ENCODE data around the gene TWNK. TPM values are rescaled to one million over a fixed set of nuclear protein-coding genes. Genes with fewer than 3 reads are reported as not detected.

Gene TWNK
- total RNA-seq, 1 experiment from 2014 or later: 38.7 TPM

GRCh38 chr10:101000127-101000914 is 13.0 kb downstream of the TWNK start:
- Histone ChIP-seq H2BK5ac (ENCODE audit: insufficient read length, low read length) (no peak overlapping the region), H3K27me3 (ENCODE audit: insufficient read depth, low read length) (no peaks in the 10 kb centered on the region), H3K4ac (ENCODE audit: low read depth, low read length) (no peak overlapping the region; the same call in 1 of the 2 replicates), H3K79me2 (ENCODE audit: insufficient read depth, low read length) (no peaks in the 10 kb centered on the region; the same call in 1 of the 2 replicates), H2AK5ac (ENCODE audit: insufficient read length, low read length) (no peak overlapping the region), H2BK20ac (ENCODE audit: low read depth, low read length, poor library complexity, severe bottlenecking) (no peak overlapping the region), H3K56ac (ENCODE audit: insufficient read length, low read depth, low read length) (no peak overlapping the region), H3K18ac (ENCODE audit: insufficient read length, low read depth, low read length) (peak overlapping the region; percentile 88), H3K4me2 (ENCODE audit: insufficient read depth, insufficient read length, low read length) (peak overlapping the region; percentile 70), H2BK12ac (ENCODE audit: insufficient read length, low read depth, low read length) (no peak overlapping the region), H3K27ac (ENCODE audit: insufficient read length, low read depth, low read length) (no peak overlapping the region), H4K91ac (ENCODE audit: insufficient read length, low read depth, low read length) (no peak overlapping the region), H2AFZ (ENCODE audit: low read length) (no peak overlapping the region), H3K79me1 (ENCODE audit: insufficient read depth, low read depth, low read length, poor library complexity, severe bottlenecking) (no peaks in the 10 kb centered on the region), H4K8ac (replicated peaks; ENCODE audit: insufficient read length, low read depth, low read length) (no peak overlapping the region), H4K5ac (ENCODE audit: insufficient read length, low read depth, low read length) (no peak overlapping the region), H2BK120ac (ENCODE audit: low read depth, low read length, poor library complexity, severe bottlenecking) (no peak overlapping the region), H3K9ac (ENCODE audit: extremely low read depth, insufficient read length, low read length) (peak overlapping the region; percentile 86), H3K23ac (ENCODE audit: insufficient read length, low read depth, low read length) (no peak overlapping the region), H3T11ph (ENCODE audit: low read length) (no peak overlapping the region), H3K4me1 (ENCODE audit: insufficient read depth, low read length) (peaks cover 2% of the 10 kb centered on the region; the same call in 1 of the 2 replicates), H3K9me3 (ENCODE audit: control insufficient read depth, low read depth, low read length) (no peaks in the 10 kb centered on the region), H3K23me2 (ENCODE audit: insufficient read length, low read depth, low read length, poor library complexity, severe bottlenecking) (peaks cover 33% of the 10 kb centered on the region), H2BK15ac (ENCODE audit: low read depth, low read length) (no peak overlapping the region), H4K20me1 (ENCODE audit: control insufficient read depth, insufficient read depth, insufficient read length) (no peaks in the 10 kb centered on the region), H3K14ac (ENCODE audit: insufficient read depth, low read length) (peak overlapping the region; percentile 89)
- TF ChIP-seq CTCF (conservative IDR thresholded peaks at IDR 0.05): no peak
- peak overlapping the region; percentile 88 to 92 for H3K4me3 Mint-ChIP-seq
- H3K27me3 Mint-ChIP-seq (ENCODE audit: low read depth): no peaks in the 10 kb centered on the region
- no peaks in the 10 kb centered on the region; a peak in 2 of 5 replicates for H3K9me3 Mint-ChIP-seq
- no peak for DNase-seq
- WGBS (ENCODE audit: extremely low coverage, insufficient read length, low lambda C conversion rate): no CpG with 5 or more reads among the region's 19 CpGs
- H3K4me1 Mint-ChIP-seq: peaks cover 25 to 29% of the 10 kb centered on the region in 2 experiments
- H3K36me3 Mint-ChIP-seq (ENCODE audit: insufficient read depth in 1 of 3, low read depth in 3 of 3): peaks cover 12 to 25% (median 24%) of the 10 kb centered on the region in 3 experiments; a peak in 6 of 7 replicates
- H3K27ac Mint-ChIP-seq: peak overlapping the region; percentile 41 to 97 (median 94); a peak in 4 of 7 replicates
